HepG2 (cell line): ENCODE measurements around the gene SSU72.

ENCODE experiments used
- EZH2 ChIP-seq: conservative IDR thresholded peaks from 2 replicates; pipeline ENCODE4 v1.6.1; 2012; ENCODE audit warnings: mild to moderate bottlenecking, low read depth, low read length, moderate library complexity
- MED1 ChIP-seq: sonication (generic); formaldehyde crosslinking; IDR thresholded peaks from 2 replicates; pipeline ENCODE4 v1.4.0; 2020; ENCODE audit warnings: missing genetic modification reagents
- TF ChIP-seq, protein P1 (sequence below): sonication (generic); formaldehyde crosslinking; IDR thresholded peaks from 2 replicates; pipeline ENCODE4 v1.5.0; 2020; ENCODE audit warnings: mild to moderate bottlenecking, missing genetic modification reagents, moderate library complexity
- TF ChIP-seq, protein P2 (sequence below): sonication (generic); formaldehyde crosslinking; IDR thresholded peaks from 2 replicates; pipeline ENCODE4 v1.4.0; 2020; ENCODE audit warnings: missing genetic modification reagents

DNA sequence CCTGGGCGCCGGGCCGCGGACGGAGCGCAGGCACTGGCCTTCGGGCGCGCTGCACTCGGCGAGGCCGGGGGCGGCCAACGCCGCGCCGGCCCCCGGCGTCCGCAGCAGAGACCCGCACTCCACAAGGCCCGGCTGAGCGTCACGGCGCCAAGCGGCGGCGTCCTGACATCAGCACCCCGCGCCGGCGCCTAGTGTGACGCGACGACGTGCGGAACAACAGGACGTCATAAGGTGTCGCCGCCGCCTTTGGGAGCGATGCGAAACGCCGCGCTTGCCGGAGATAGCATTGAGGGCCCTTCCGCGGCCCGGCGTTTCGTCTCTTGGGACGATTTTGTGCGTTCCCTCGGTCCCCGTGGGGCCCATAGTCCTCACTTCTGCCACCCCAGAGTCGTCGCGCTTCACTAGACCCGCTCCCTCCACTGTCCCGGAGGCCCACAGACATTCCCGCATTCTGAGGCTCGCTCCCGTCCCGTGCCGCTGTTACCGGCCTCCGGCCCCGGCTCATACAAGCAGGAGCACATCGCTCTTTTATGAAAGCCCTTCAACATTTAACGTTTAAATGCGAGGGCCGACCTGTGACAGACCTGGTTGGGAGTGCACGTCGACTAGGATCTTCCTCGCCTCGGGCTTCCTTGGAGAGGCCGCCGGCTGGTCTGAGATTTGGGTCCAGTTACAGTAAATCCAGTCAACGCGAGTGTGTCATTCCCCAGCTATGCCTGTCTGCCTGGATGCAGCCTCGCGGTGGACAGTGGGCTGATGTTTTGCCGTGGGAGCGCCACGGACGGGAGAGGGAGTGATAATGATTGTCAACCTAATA, at the start of gene SSU72:
- TF ChIP-seq, protein P1, sequence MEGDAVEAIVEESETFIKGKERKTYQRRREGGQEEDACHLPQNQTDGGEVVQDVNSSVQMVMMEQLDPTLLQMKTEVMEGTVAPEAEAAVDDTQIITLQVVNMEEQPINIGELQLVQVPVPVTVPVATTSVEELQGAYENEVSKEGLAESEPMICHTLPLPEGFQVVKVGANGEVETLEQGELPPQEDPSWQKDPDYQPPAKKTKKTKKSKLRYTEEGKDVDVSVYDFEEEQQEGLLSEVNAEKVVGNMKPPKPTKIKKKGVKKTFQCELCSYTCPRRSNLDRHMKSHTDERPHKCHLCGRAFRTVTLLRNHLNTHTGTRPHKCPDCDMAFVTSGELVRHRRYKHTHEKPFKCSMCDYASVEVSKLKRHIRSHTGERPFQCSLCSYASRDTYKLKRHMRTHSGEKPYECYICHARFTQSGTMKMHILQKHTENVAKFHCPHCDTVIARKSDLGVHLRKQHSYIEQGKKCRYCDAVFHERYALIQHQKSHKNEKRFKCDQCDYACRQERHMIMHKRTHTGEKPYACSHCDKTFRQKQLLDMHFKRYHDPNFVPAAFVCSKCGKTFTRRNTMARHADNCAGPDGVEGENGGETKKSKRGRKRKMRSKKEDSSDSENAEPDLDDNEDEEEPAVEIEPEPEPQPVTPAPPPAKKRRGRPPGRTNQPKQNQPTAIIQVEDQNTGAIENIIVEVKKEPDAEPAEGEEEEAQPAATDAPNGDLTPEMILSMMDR (CRISPR knock-in tag) = 0 out of 2 replicates have a peak, but pooled peaks have one; percentile 19
- TF ChIP-seq MED1 (peak; percentile 41; the same call in 1 of the 2 replicates), EZH2 (no peak)
- TF ChIP-seq, protein P2, sequence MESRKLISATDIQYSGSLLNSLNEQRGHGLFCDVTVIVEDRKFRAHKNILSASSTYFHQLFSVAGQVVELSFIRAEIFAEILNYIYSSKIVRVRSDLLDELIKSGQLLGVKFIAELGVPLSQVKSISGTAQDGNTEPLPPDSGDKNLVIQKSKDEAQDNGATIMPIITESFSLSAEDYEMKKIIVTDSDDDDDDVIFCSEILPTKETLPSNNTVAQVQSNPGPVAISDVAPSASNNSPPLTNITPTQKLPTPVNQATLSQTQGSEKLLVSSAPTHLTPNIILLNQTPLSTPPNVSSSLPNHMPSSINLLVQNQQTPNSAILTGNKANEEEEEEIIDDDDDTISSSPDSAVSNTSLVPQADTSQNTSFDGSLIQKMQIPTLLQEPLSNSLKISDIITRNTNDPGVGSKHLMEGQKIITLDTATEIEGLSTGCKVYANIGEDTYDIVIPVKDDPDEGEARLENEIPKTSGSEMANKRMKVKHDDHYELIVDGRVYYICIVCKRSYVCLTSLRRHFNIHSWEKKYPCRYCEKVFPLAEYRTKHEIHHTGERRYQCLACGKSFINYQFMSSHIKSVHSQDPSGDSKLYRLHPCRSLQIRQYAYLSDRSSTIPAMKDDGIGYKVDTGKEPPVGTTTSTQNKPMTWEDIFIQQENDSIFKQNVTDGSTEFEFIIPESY (CRISPR knock-in tag) = peak; percentile 37; the same call in 1 of the 2 replicates
